Measurements from ENCODE around the gene LPAR2. TPM values are rescaled to one million over a fixed set of nuclear protein-coding genes. Genes with fewer than 3 reads are reported as not detected.
"Not testable (repeated sequence)": the region's sequence is repeated elsewhere in the genome, so short reads cannot be mapped to it uniquely, and the experiment has no call there.

LPAR2 gene
- polyA plus RNA-seq (ENCODE audit: insufficient read length in 3 of 3) = 10 to 100 TPM; 21.6 to 34.5 (median 31.0) TPM
- long read RNA-seq, donor 1, partial matches to known transcripts = 0 of 2 reads
- long read RNA-seq, donor 1, other reads (novel, unspliced or antisense) = 0 of 2 reads
- long read RNA-seq, donor 2, partial matches to known transcripts = 0 of 5 reads
- long read RNA-seq, donor 2, other reads (novel, unspliced or antisense) = 0 of 5 reads
- long read RNA-seq, donor 3, partial matches to known transcripts = 0 of 2 reads
- long read RNA-seq, donor 3, other reads (novel, unspliced or antisense) = 0 of 2 reads
- long read RNA-seq, donor 4, partial matches to known transcripts = 0 of 2 reads
- long read RNA-seq, donor 4, other reads (novel, unspliced or antisense) = 0 of 2 reads
- long read RNA-seq, donor 5, partial matches to known transcripts = 0 of 3 reads
- long read RNA-seq, donor 5, other reads (novel, unspliced or antisense) = 0 of 3 reads
- long read RNA-seq, donor 6, partial matches to known transcripts = 0 of 1 reads
- long read RNA-seq, donor 6, other reads (novel, unspliced or antisense) = 0 of 1 reads
- long read RNA-seq, donor 7, partial matches to known transcripts = 0 of 2 reads
- long read RNA-seq, donor 7, other reads (novel, unspliced or antisense) = 0 of 2 reads
- long read RNA-seq, donor 8, partial matches to known transcripts = 0 of 5 reads
- long read RNA-seq, donor 8, other reads (novel, unspliced or antisense) = 0 of 5 reads
- long read RNA-seq, donor 9, partial matches to known transcripts = 0 of 3 reads
- long read RNA-seq, donor 9, other reads (novel, unspliced or antisense) = 0 of 3 reads
- long read RNA-seq, donor 10, partial matches to known transcripts = 0 of 3 reads
- long read RNA-seq, donor 10, other reads (novel, unspliced or antisense) = 0 of 3 reads
- long read RNA-seq, donor 11, partial matches to known transcripts = 0 of 2 reads
- long read RNA-seq, donor 11, other reads (novel, unspliced or antisense) = 0 of 2 reads
- long read RNA-seq, donor 12, partial matches to known transcripts = 0 of 1 reads
- long read RNA-seq, donor 12, other reads (novel, unspliced or antisense) = 0 of 1 reads
- long read RNA-seq, donor 13, partial matches to known transcripts = 5 of 7 reads
- long read RNA-seq, donor 13, other reads (novel, unspliced or antisense) = 0 of 7 reads
- long read RNA-seq, donor 14, partial matches to known transcripts = 0 of 5 reads
- long read RNA-seq, donor 14, other reads (novel, unspliced or antisense) = 0 of 5 reads
- long read RNA-seq, donor 15, partial matches to known transcripts = 0 of 2 reads
- long read RNA-seq, donor 15, other reads (novel, unspliced or antisense) = 0 of 2 reads
- long read RNA-seq, donor 16, transcript LPAR2-201 (3 exons, 1,791 nt) = major isoform, 8 of 10 reads
- long read RNA-seq, donor 16, partial matches to known transcripts = 0 of 10 reads
- long read RNA-seq, donor 16, other reads (novel, unspliced or antisense) = 0 of 10 reads

- peak in 2 of 11 donors; percentile 32 to 38 for DNase-seq (ENCODE audit: extremely low read depth in 1 of 11, low read depth in 9 of 11, low spot score in 4 of 11)
Observed at GRCh38 chr19:19627621-19628500, at the start of gene LPAR2. Gene LPAR2, minus strand, starts transcription at chr19:19628220. Its CDS starts 945 bp downstream, at chr19:19627275.

GRCh38 chr19:19677579-19677978 is 49.6 kb upstream of the LPAR2 start:
- no peak for DNase-seq (ENCODE audit: extremely low read depth in 1 of 11, low read depth in 9 of 11, low spot score in 4 of 11)

GRCh38 chr19:19674315-19674714 is 46.3 kb upstream of the LPAR2 start:
- no peak for DNase-seq (ENCODE audit: extremely low read depth in 1 of 11, low read depth in 9 of 11, low spot score in 4 of 11)

- DNase-seq (ENCODE audit: extremely low read depth in 1 of 11, low read depth in 9 of 11, low spot score in 4 of 11) = no peak
Observed at GRCh38 chr19:19672816-19673215, 44.8 kb upstream of the LPAR2 start.

GRCh38 chr19:19670070-19670551 is 42.1 kb upstream of the LPAR2 start:
- no peak for DNase-seq (ENCODE audit: extremely low read depth in 1 of 11, low read depth in 9 of 11, low spot score in 4 of 11)

- DNase-seq (ENCODE audit: extremely low read depth in 1 of 11, low read depth in 9 of 11, low spot score in 4 of 11) = peak; percentile 75 to 93 (median 88)
Observed at GRCh38 chr19:19668230-19669012, 40.4 kb upstream of the LPAR2 start, which contains the start of gene ZNF101. Gene ZNF101, plus strand, starts transcription at chr19:19668839. Its CDS starts 125 bp downstream, at chr19:19668964.

GRCh38 chr19:19665420-19665948 is 37.5 kb upstream of the LPAR2 start:
- DNase-seq (ENCODE audit: extremely low read depth in 1 of 11, low read depth in 9 of 11, low spot score in 4 of 11) = not testable (repeated sequence)

- peak; percentile 86 to 97 (median 91) for DNase-seq (ENCODE audit: extremely low read depth in 1 of 11, low read depth in 9 of 11, low spot score in 4 of 11)
Observed at GRCh38 chr19:19663256-19664120, 35.5 kb upstream of the LPAR2 start, which contains the start of gene ATP13A1. Gene ATP13A1, minus strand, starts transcription at chr19:19663676. Its CDS starts 10 bp downstream, at chr19:19663666.

- no peak for DNase-seq (ENCODE audit: extremely low read depth in 1 of 11, low read depth in 9 of 11, low spot score in 4 of 11)
Observed at GRCh38 chr19:19662871-19663255, 34.8 kb upstream of the LPAR2 start.

- no peak for DNase-seq (ENCODE audit: extremely low read depth in 1 of 11, low read depth in 9 of 11, low spot score in 4 of 11)
Observed at GRCh38 chr19:19662344-19662743, 34.3 kb upstream of the LPAR2 start.

- no peak for DNase-seq (ENCODE audit: extremely low read depth in 1 of 11, low read depth in 9 of 11, low spot score in 4 of 11)
Observed at GRCh38 chr19:19661675-19662251, 33.7 kb upstream of the LPAR2 start.

GRCh38 chr19:19661141-19661674 is 33.2 kb upstream of the LPAR2 start:
- DNase-seq (ENCODE audit: extremely low read depth in 1 of 11, low read depth in 9 of 11, low spot score in 4 of 11) = no peak

GRCh38 chr19:19659646-19660245 is 31.7 kb upstream of the LPAR2 start:
- no peak for DNase-seq (ENCODE audit: extremely low read depth in 1 of 11, low read depth in 9 of 11, low spot score in 4 of 11)

- DNase-seq (ENCODE audit: extremely low read depth in 1 of 11, low read depth in 9 of 11, low spot score in 4 of 11) = no peak
Observed at GRCh38 chr19:19657397-19657783, 29.4 kb upstream of the LPAR2 start.
